MM.1S (cell line): ENCODE results near the gene LGALS3BP.

Experiments
- DNase-seq: peaks from one replicate; pipeline ENCODE4 v3.0.0-alpha.2; 2015
- H2AFZ ChIP-seq: fragments of 300-600 bp; sonication (generic); 2 replicates; pipeline ENCODE4 v1.6.0; 2016; ENCODE audit warnings: antibody characterized with exemption, low read length
- H3F3A ChIP-seq: fragments of 300-600 bp; sonication (generic); 2 replicates; pipeline ENCODE4 v1.6.1; 2016; ENCODE audit warnings: mild to moderate bottlenecking, antibody characterized with exemption, low read length, moderate library complexity, mixed read lengths; ENCODE audit not compliant: insufficient read depth
- H3K27ac ChIP-seq: fragments of 300-600 bp; sonication (generic); 2 replicates; pipeline ENCODE4 v1.5.1; 2016; ENCODE audit warnings: mild to moderate bottlenecking, low read length
- H3K27me3 ChIP-seq: fragments of 300-600 bp; sonication (generic); replicated peaks from 2 replicates; pipeline ENCODE4 v1.6.0; 2016; ENCODE audit warnings: low read length; ENCODE audit not compliant: insufficient read depth
- H3K36me3 ChIP-seq: fragments of 300-600 bp; sonication (generic); replicated peaks from 2 replicates; pipeline ENCODE4 v1.6.1; 2016; ENCODE audit warnings: mild to moderate bottlenecking, low read length, mixed read lengths; ENCODE audit not compliant: insufficient read depth
- H3K4me1 ChIP-seq: fragments of 300-600 bp; sonication (generic); 2 replicates; pipeline ENCODE4 v1.6.1; 2016; ENCODE audit warnings: low read length, mixed read lengths
- H3K4me2 ChIP-seq: fragments of 300-600 bp; sonication (generic); 2 replicates; pipeline ENCODE4 v1.6.0; 2016; ENCODE audit warnings: low read depth, low read length
- H3K4me3 ChIP-seq: fragments of 300-600 bp; sonication (generic); 2 replicates; pipeline ENCODE4 v1.5.1; 2016; ENCODE audit warnings: low read length, mixed read lengths
- H3K79me2 ChIP-seq: fragments of 300-600 bp; sonication (generic); 2 replicates; pipeline ENCODE4 v1.6.1; 2016; ENCODE audit warnings: mixed run types, low read length, mixed read lengths
- H3K9ac ChIP-seq: fragments of 300-600 bp; sonication (generic); 2 replicates; pipeline ENCODE4 v1.6.1; 2016; ENCODE audit warnings: low read length, mixed read lengths
- H3K9me2 ChIP-seq: fragments of 300-600 bp; sonication (generic); replicated peaks from 2 replicates; pipeline ENCODE4 v1.6.1; 2016; ENCODE audit warnings: mild to moderate bottlenecking, low read length, mixed read lengths; ENCODE audit not compliant: insufficient read depth
- H3K9me3 ChIP-seq: fragments of 300-600 bp; sonication (generic); replicated peaks from 2 replicates; pipeline ENCODE4 v1.6.1; 2016; ENCODE audit warnings: mild to moderate bottlenecking, low read length, mixed read lengths; ENCODE audit not compliant: insufficient read depth
- H4K20me1 ChIP-seq: fragments of 300-600 bp; sonication (generic); 2 replicates; pipeline ENCODE4 v1.6.1; 2016; ENCODE audit warnings: mild to moderate bottlenecking, low read length, moderate library complexity, mixed read lengths; ENCODE audit not compliant: insufficient read depth
- EZH2 ChIP-seq: fragments of 300-600 bp; sonication (generic); optimal IDR thresholded peaks from 2 replicates; pipeline ENCODE3; 2017; ENCODE audit warnings: low read depth, mild to moderate bottlenecking, antibody characterized with exemption, low read length, mixed read lengths
- EZH2phosphoT487 ChIP-seq: fragments of 300-600 bp; sonication (generic); IDR thresholded peaks from 2 replicates; pipeline ENCODE4 v1.6.1; 2018; ENCODE audit warnings: antibody characterized with exemption, low read length
- TF ChIP-seq, protein P1 (sequence below): fragments of 300-600 bp; sonication (generic); IDR thresholded peaks from 2 replicates; pipeline ENCODE4 v1.5.1; 2016; ENCODE audit warnings: antibody characterized with exemption, low read length, mixed read lengths

The LGALS3BP gene

GRCh38 chr17:79002291-79002690 is 22.6 kb upstream of the LGALS3BP start:
- H3K4me3 ChIP-seq, result no peak overlapping the region
- no peak overlapping the region for H3K27ac ChIP-seq
- no peaks in the 10 kb centered on the region for H3K9me3 ChIP-seq
- H3K9ac ChIP-seq, result no peak overlapping the region
- no peaks in the 10 kb centered on the region for H3K4me1 ChIP-seq
- H4K20me1 ChIP-seq, result no peaks in the 10 kb centered on the region
- peaks cover 76% of the 10 kb centered on the region for H3K79me2 ChIP-seq
- TF ChIP-seq, protein P1, sequence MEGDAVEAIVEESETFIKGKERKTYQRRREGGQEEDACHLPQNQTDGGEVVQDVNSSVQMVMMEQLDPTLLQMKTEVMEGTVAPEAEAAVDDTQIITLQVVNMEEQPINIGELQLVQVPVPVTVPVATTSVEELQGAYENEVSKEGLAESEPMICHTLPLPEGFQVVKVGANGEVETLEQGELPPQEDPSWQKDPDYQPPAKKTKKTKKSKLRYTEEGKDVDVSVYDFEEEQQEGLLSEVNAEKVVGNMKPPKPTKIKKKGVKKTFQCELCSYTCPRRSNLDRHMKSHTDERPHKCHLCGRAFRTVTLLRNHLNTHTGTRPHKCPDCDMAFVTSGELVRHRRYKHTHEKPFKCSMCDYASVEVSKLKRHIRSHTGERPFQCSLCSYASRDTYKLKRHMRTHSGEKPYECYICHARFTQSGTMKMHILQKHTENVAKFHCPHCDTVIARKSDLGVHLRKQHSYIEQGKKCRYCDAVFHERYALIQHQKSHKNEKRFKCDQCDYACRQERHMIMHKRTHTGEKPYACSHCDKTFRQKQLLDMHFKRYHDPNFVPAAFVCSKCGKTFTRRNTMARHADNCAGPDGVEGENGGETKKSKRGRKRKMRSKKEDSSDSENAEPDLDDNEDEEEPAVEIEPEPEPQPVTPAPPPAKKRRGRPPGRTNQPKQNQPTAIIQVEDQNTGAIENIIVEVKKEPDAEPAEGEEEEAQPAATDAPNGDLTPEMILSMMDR, result no peak
- TF ChIP-seq EZH2 (no peak), EZH2phosphoT487 (no peak)
- H3K4me2 ChIP-seq, result no peak overlapping the region
- no peak overlapping the region for H2AFZ ChIP-seq
- H3F3A ChIP-seq, result no peaks in the 10 kb centered on the region
- H3K36me3 ChIP-seq, result no peaks in the 10 kb centered on the region
- H3K27me3 ChIP-seq, result no peaks in the 10 kb centered on the region
- no peaks in the 10 kb centered on the region for H3K9me2 ChIP-seq
- DNase-seq, result no peak

DNA sequence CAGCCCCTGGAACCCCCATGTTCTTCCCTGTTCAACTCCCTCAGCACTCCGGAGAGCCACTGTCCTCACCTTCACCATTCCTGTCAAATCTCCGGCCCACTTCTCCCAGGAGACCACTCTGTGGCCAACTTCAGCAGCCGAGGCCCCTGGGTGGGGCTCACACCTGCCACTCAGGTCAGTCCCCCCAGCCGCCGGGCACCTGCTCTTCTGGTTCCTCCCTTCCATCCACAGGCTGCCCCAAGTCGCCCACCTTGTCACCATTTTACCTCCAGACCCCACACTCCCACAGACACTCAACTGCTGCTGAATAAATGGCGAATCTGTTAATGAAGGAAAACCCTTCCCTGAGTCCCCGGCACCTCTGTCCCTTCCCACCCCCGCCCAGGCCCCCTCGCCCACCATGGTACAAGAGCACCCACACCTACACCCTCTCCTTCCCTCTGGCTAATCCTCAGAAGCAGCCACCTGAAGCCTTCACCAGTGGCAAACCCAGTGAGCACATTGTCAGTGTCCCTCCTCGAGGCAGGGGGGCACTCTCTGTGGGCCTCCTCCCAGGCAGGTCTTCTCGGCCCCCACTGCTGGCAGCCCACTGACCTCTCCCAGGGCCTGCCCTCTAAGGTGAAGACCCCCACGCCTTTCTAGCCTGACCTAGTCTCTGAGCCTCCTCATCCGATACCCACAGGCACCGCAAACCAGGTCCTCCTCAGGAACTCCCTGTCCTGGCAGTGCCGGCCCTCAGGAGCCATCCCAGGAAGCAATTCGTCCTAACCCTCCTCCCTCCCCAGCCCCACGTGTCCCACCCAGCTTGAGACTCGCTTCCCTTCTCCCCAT is 21.7 kb upstream of the LGALS3BP start:
- TF ChIP-seq EZH2phosphoT487, result no peak
- TF ChIP-seq, protein P1, result no peak
- H3K9ac ChIP-seq, result no peak overlapping the region
- H4K20me1 ChIP-seq, result no peaks in the 10 kb centered on the region

DNA sequence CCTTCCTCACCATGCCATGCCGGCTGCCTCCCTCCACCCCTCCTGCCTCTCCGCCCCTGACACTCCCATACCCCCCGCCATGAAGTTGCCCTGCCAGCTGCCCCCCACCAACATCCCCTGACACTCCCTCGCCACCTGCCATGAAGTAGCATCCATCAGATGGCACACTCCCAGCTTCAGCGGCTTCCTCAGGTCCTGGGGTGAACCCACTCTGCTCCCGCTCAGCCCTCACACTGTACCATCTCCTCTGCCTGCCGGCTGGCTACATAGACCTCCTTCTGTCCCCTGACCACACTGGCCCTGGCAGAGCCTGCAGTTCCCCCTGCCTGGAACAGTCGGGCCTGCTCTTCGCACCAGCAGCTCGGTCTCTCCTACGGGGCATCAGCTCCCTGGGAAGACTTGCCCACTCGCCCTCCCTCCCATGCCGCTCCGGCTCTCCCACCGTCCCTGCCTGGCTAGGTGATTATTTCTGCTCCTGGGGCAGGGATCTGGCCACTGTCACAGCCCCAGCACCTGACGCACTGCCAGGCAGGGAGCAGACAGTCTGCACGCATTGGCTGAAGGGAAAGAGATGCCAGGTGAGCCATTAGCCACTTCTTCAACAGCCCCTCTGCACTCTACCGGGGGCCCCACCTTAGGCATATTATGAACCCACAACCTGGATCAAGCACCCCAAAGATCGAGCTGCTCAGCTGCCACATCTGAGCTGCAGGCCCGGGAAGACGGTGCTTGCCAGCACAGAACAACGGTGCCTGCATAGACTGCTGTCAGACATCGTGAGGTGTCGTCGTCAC is 20.9 kb upstream of the LGALS3BP start:
- Histone ChIP-seq H3F3A (no peaks in the 10 kb centered on the region), H3K79me2 (peaks cover 59% of the 10 kb centered on the region), H4K20me1 (no peaks in the 10 kb centered on the region), H3K4me1 (no peaks in the 10 kb centered on the region), H3K36me3 (no peaks in the 10 kb centered on the region), H2AFZ (no peak overlapping the region), H3K27ac (no peak overlapping the region), H3K4me2 (no peak overlapping the region), H3K4me3 (no peak overlapping the region), H3K9me2 (no peaks in the 10 kb centered on the region), H3K9me3 (no peaks in the 10 kb centered on the region), H3K27me3 (no peaks in the 10 kb centered on the region), H3K9ac (no peak overlapping the region)
- TF ChIP-seq EZH2, result no peak
- TF ChIP-seq EZH2phosphoT487, result no peak
- TF ChIP-seq, protein P1, result no peak
- DNase-seq, result no peak

More for the DNA sequence above, 21.7 kb upstream of the LGALS3BP start:
- no peak overlapping the region for H3K4me2 ChIP-seq
- H3K4me1 ChIP-seq, result no peaks in the 10 kb centered on the region
- H3K9me2 ChIP-seq, result no peaks in the 10 kb centered on the region
- H3K27me3 ChIP-seq, result no peaks in the 10 kb centered on the region
- H3K9me3 ChIP-seq, result no peaks in the 10 kb centered on the region
- H3K79me2 ChIP-seq, result peaks cover 68% of the 10 kb centered on the region
- H3F3A ChIP-seq, result no peaks in the 10 kb centered on the region
- no peak overlapping the region for H3K27ac ChIP-seq
- H2AFZ ChIP-seq, result no peak overlapping the region
- no peaks in the 10 kb centered on the region for H3K36me3 ChIP-seq
- DNase-seq, result no peak
- H3K4me3 ChIP-seq, result no peak overlapping the region
